PFSK-1 (cell line): ENCODE data around the gene ZNF354B. TPM values are rescaled to one million over a fixed set of nuclear protein-coding genes. Genes with fewer than 3 reads are reported as not detected.

ENCODE experiments used
- FOXP2 ChIP-seq: optimal IDR thresholded peaks from 2 replicates; pipeline ENCODE3; 2011; ENCODE audit warnings: borderline replicate concordance, control low read depth, inconsistent platforms; ENCODE audit not compliant: insufficient read depth; ENCODE audit errors: extremely low read length, extremely low read depth
- POLR2AphosphoS5 ChIP-seq: IDR thresholded peaks from 2 replicates; pipeline ENCODE4 v1.6.1; 2012; ENCODE audit warnings: low read depth, mild to moderate bottlenecking, control low read depth, low read length, moderate library complexity
- SIN3A ChIP-seq: IDR thresholded peaks from 2 replicates; pipeline ENCODE4 v1.6.1; 2012; ENCODE audit warnings: mild to moderate bottlenecking, low read length, moderate library complexity, borderline replicate concordance; ENCODE audit not compliant: insufficient read depth
- TAF1 ChIP-seq: IDR thresholded peaks from 2 replicates; pipeline ENCODE4 v1.6.1; 2012; ENCODE audit warnings: low read length, control low read depth, borderline replicate concordance; ENCODE audit not compliant: insufficient read depth
- polyA plus RNA-seq: library from polyadenylated mRNA; unstranded; fragments of >200 nt; gene quantifications from one replicate; pipeline ENCODE4 v1.2.1, GENCODE V29; 2012; ENCODE audit warnings: low read depth, missing spikeins; ENCODE audit not compliant: insufficient read length
- TF ChIP-seq, protein P1 (sequence below), 2 experiments: IDR thresholded peaks; 2 replicates each; pipeline versions ENCODE4 v1.6.1 to v1.8.0; 2011 to 2012; ENCODE audit warnings: low read depth in 2 of 2, low read length in 2 of 2, control low read depth in 1 of 2, inconsistent platforms in 1 of 2, mild to moderate bottlenecking in 1 of 2, moderate library complexity in 1 of 2; ENCODE audit not compliant: insufficient read depth in 1 of 2

The ZNF354B gene
- polyA plus RNA-seq = 4.6 TPM

DNA sequence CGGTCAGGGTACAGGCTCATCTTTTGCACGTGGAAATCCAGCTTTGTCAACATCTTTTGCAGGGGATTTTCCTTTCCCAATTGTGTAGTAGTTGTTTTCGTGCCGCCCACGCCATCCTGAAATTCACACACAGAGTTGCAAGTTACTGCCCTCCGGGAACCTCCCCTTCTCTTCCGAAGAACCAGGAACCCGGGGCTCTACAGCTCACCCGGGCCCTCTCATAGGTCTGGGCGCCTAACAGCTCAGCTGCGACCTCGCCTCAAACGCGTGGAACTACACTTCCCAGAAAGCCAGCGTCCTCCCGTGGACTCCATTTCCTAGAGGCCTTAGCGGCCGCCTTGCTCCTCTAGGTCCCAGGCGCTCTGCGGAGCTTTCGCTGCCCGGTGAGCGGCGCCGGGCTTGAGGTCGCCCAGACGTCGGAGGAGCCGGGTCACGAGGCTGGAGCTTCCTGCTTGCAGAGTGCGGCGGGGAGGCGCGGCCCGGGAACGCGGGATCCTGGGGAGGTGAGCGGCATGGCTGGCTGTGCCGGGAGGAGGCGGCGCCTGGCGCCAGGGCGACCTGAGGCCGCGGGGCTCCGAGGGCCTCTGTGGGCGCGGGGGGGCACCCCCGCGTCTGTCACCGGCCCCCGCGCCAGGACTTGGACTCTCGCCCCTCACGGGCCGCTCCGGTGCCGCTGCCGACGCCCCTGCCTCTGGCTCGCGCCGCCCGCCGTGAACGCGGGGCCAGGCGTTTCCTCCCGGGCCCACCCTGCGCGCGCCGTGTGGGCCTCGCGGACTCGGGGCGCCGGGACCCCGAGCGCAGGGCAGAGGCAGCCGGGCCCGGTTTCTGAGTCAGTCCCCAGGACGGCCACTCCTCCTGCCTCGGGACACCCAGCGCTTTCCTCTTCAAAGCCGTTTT is at the start of gene ZNF354B:
Gene ZNF354B (plus strand): TSS at position 329 of the 897 bp plus-strand sequence. CDS start 1,095 bp downstream, outside the sequence.
- TF ChIP-seq, protein P1, sequence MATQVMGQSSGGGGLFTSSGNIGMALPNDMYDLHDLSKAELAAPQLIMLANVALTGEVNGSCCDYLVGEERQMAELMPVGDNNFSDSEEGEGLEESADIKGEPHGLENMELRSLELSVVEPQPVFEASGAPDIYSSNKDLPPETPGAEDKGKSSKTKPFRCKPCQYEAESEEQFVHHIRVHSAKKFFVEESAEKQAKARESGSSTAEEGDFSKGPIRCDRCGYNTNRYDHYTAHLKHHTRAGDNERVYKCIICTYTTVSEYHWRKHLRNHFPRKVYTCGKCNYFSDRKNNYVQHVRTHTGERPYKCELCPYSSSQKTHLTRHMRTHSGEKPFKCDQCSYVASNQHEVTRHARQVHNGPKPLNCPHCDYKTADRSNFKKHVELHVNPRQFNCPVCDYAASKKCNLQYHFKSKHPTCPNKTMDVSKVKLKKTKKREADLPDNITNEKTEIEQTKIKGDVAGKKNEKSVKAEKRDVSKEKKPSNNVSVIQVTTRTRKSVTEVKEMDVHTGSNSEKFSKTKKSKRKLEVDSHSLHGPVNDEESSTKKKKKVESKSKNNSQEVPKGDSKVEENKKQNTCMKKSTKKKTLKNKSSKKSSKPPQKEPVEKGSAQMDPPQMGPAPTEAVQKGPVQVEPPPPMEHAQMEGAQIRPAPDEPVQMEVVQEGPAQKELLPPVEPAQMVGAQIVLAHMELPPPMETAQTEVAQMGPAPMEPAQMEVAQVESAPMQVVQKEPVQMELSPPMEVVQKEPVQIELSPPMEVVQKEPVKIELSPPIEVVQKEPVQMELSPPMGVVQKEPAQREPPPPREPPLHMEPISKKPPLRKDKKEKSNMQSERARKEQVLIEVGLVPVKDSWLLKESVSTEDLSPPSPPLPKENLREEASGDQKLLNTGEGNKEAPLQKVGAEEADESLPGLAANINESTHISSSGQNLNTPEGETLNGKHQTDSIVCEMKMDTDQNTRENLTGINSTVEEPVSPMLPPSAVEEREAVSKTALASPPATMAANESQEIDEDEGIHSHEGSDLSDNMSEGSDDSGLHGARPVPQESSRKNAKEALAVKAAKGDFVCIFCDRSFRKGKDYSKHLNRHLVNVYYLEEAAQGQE (IDR thresholded peaks at IDR 0.05; ENCODE audit: insufficient read depth in 1 of 2, low read depth in 2 of 2, low read length in 2 of 2) = no peak
- TF ChIP-seq SIN3A (0 out of 2 replicates have a peak, but pooled peaks have one; percentile 14), POLR2AphosphoS5 (peak; percentile 81), FOXP2 (peak; percentile 74), TAF1 (peak; percentile 69; the same call in 1 of the 2 replicates)

DNA sequence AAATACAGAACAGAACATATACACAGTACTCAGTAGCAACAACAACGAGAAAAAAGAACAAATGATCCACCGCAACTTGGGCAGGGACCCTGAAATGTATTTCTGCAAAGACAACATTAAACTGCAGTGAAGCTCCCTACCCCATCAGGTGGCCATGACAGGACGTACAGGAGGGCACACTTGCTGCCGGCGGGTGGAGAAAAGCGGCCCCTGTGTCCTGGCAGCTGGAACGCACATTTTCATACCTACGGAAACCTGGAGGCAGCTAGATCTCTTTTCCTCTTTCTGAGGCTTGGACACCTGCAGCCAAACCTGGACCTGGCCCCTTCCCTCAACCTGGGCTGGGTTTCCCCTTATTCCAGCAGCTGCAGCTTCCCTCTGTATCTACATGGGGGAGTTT is 42.2 kb upstream of the ZNF354B start:
- TF ChIP-seq FOXP2 (no peak), SIN3A (no peak), TAF1 (no peak), POLR2AphosphoS5 (no peak)
- TF ChIP-seq, protein P1 (IDR thresholded peaks at IDR 0.05; ENCODE audit: insufficient read depth in 1 of 2, low read depth in 2 of 2, low read length in 2 of 2) = no peak

DNA sequence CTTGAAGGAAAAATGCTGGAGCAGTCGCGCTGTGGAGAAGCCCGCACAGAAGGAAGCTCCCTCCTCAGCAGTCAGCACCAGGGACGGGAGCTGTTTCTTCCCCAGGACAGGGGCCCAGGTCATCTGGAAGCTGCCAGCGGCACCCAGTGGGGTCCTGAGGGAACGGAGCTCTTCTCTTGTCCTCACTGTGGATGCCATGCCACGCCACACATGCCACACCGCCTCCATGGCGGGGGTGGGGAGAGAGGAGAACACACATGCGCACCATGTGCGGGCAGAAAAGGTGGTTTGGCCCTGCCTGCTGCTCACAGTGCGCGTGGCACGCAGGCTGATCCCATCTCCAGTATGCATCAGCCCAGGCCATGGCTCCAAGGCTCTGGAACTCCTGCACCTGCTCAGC is 41.7 kb upstream of the ZNF354B start:
- TF ChIP-seq, protein P1 (IDR thresholded peaks at IDR 0.05; ENCODE audit: insufficient read depth in 1 of 2, low read depth in 2 of 2, low read length in 2 of 2) = no peak
- no peak for TF ChIP-seq TAF1
- TF ChIP-seq POLR2AphosphoS5 = no peak
- TF ChIP-seq FOXP2 = no peak
- no peak for TF ChIP-seq SIN3A

DNA sequence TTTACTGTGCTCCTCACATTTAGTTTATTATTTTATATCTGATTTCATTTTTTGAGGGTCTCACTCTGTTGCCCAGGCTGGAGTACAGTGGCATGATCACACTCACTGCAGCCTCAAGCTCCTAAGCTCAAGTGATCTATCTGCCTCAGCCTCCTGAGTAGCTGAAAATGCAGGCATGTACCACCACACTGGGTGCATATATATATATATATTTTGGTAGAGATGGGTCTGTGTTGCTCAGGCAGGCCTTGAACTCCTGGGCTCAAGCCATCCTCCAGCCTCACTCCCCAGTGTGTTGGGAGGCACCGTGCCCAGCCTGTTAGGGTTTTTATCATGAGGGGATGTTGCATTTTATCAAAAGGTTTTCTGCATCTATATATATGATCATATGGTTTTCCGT is 39.8 kb upstream of the ZNF354B start:
- TF ChIP-seq TAF1 (no peak), POLR2AphosphoS5 (no peak), SIN3A (no peak), FOXP2 (no peak)
- TF ChIP-seq, protein P1 (IDR thresholded peaks at IDR 0.05; ENCODE audit: insufficient read depth in 1 of 2, low read depth in 2 of 2, low read length in 2 of 2) = no peak
